Left ventricle myocardium inferior (tissue), 1 donor: ENCODE data around the gene VWA8. TPM values are rescaled to one million over a fixed set of nuclear protein-coding genes. Genes with fewer than 3 reads are reported as not detected.

Experiments
- DNase-seq: peaks from one replicate; pipeline ENCODE4 v3.0.0-alpha.2; 2020
- H3K27ac ChIP-seq: fragments of 200-600 bp; replicated peaks from 2 replicates; pipeline ENCODE4 v1.8.0; 2021
- H3K27me3 ChIP-seq: fragments of 200-600 bp; 2 replicates; pipeline ENCODE4 v1.8.0; 2021; ENCODE audit warnings: low read depth
- H3K36me3 ChIP-seq: fragments of 200-600 bp; 2 replicates; pipeline ENCODE4 v1.8.0; 2021
- H3K4me1 ChIP-seq: fragments of 200-600 bp; 2 replicates; pipeline ENCODE4 v1.8.0; 2021
- H3K4me3 ChIP-seq: fragments of 200-600 bp; 2 replicates; pipeline ENCODE4 v1.8.0; 2021; ENCODE audit warnings: mild to moderate bottlenecking, moderate library complexity
- H3K9me3 ChIP-seq: fragments of 200-600 bp; replicated peaks from 2 replicates; pipeline ENCODE4 v1.8.0; 2021
- intact Hi-C: fragments of 100-400 bp; cut with micrococcal nuclease; formaldehyde crosslinking; loops from one replicate; pipeline ENCODE4 v1.11.0; 2022
- total RNA-seq: library from RNA; stranded (reverse); fragmentation: NEBNext Ultra II Directional; extraction: Animal tissue kit (Norgen Biotek cat#: 25700); gene quantifications from one replicate; pipeline ENCODE4 v1.2.1, GENCODE V29; 2021
- TF ChIP-seq, protein P1 (sequence below): fragments of 200-600 bp; IDR thresholded peaks from 2 replicates; pipeline ENCODE4 v1.8.0; 2021; ENCODE audit warnings: antibody characterized with exemption, mild to moderate bottlenecking, borderline replicate concordance
- donor health status: DM: no; HTN: yes; CAD: no; lungs with severe emphysema.

Gene VWA8
- total RNA-seq, 1 donor from 2014 or later, result 51.0 TPM

GRCh38 chr13:42000846-42001245 lies 39.9 kb upstream of the VWA8 start:
- H3K9me3 ChIP-seq, result no peaks in the 10 kb centered on the region
- no peak overlapping the region for H3K27ac ChIP-seq
- intact Hi-C loops, result no loop called here
- no peaks in the 10 kb centered on the region for H3K36me3 ChIP-seq
- peaks cover under 1% of the 10 kb centered on the region for H3K4me1 ChIP-seq
- no peak for DNase-seq
- no peak overlapping the region for H3K4me3 ChIP-seq
- no peaks in the 10 kb centered on the region for H3K27me3 ChIP-seq
- TF ChIP-seq, protein P1, sequence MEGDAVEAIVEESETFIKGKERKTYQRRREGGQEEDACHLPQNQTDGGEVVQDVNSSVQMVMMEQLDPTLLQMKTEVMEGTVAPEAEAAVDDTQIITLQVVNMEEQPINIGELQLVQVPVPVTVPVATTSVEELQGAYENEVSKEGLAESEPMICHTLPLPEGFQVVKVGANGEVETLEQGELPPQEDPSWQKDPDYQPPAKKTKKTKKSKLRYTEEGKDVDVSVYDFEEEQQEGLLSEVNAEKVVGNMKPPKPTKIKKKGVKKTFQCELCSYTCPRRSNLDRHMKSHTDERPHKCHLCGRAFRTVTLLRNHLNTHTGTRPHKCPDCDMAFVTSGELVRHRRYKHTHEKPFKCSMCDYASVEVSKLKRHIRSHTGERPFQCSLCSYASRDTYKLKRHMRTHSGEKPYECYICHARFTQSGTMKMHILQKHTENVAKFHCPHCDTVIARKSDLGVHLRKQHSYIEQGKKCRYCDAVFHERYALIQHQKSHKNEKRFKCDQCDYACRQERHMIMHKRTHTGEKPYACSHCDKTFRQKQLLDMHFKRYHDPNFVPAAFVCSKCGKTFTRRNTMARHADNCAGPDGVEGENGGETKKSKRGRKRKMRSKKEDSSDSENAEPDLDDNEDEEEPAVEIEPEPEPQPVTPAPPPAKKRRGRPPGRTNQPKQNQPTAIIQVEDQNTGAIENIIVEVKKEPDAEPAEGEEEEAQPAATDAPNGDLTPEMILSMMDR, result no peak

GRCh38 chr13:41997396-41997795 lies 36.5 kb upstream of the VWA8 start:
- Histone ChIP-seq H3K4me1 (peaks cover 3% of the 10 kb centered on the region), H3K27me3 (no peaks in the 10 kb centered on the region), H3K4me3 (no peak overlapping the region), H3K36me3 (no peaks in the 10 kb centered on the region), H3K27ac (no peak overlapping the region), H3K9me3 (no peaks in the 10 kb centered on the region)
- TF ChIP-seq, protein P1, result no peak
- no peak for DNase-seq
- intact Hi-C loops, result no loop called here

DNA sequence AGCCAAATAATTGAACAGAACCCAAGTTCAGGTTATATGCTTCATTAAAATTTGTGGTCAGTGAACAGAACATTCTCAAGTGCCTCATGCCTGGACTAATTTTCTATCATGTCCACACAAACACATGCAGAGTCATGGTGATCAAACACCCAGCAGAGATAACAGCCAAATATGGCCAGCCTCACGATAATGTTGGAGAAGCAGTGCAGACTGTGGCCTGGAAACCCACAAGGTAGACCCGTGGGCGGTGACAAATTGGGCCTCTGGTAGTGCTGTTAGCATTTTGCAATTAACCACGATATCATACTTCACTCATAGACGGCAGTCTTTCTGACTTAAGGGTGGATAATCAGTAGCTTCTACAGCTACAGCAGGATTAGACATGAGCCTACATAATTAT lies 35.0 kb upstream of the VWA8 start:
- peaks cover 3% of the 10 kb centered on the region for H3K4me1 ChIP-seq
- H3K4me3 ChIP-seq, result no peak overlapping the region
- H3K27ac ChIP-seq, result no peak overlapping the region
- H3K36me3 ChIP-seq, result no peaks in the 10 kb centered on the region
- intact Hi-C loops, result no loop called here
- no peak for DNase-seq
- H3K27me3 ChIP-seq, result no peaks in the 10 kb centered on the region
- TF ChIP-seq, protein P1, result no peak
- no peaks in the 10 kb centered on the region for H3K9me3 ChIP-seq

DNA sequence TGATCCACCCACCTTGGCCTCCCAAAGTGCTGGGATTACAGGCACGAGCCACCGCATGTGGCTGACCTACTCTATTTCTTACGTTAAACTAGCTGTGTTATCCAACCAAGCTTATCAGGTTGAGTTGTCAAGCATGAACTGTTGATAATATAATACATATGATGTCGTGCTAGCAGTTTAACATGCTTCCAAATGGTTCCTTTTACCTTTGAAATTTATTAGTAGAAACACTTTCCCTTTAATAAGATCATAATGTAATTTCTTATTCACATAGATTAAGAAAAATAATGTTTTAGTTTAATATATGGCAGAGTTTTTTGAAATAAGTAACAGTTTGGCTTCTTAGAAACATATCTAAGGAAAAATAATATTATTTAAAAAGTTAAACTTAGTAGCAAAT lies 34.4 kb upstream of the VWA8 start:
- DNase-seq, result no peak
- Histone ChIP-seq H3K4me1 (peaks cover 3% of the 10 kb centered on the region), H3K27me3 (no peaks in the 10 kb centered on the region), H3K36me3 (no peaks in the 10 kb centered on the region), H3K4me3 (no peak overlapping the region), H3K9me3 (no peaks in the 10 kb centered on the region), H3K27ac (no peak overlapping the region)
- TF ChIP-seq, protein P1, result no peak
- intact Hi-C loops, result no loop called here

- H3K4me3 ChIP-seq, result no peak overlapping the region
- DNase-seq, result no peak
- intact Hi-C loops, result no loop called here
- no peaks in the 10 kb centered on the region for H3K9me3 ChIP-seq
- no peaks in the 10 kb centered on the region for H3K27me3 ChIP-seq
- TF ChIP-seq, protein P1, result no peak
- no peaks in the 10 kb centered on the region for H3K36me3 ChIP-seq
- H3K27ac ChIP-seq, result no peak overlapping the region
- peaks cover 3% of the 10 kb centered on the region for H3K4me1 ChIP-seq
Observed at GRCh38 chr13:41994696-41995095, 33.8 kb upstream of the VWA8 start.

- TF ChIP-seq, protein P1, result no peak
- no peaks in the 10 kb centered on the region for H3K36me3 ChIP-seq
- intact Hi-C loops, result no loop called here
- no peaks in the 10 kb centered on the region for H3K27me3 ChIP-seq
- DNase-seq, result no peak
- H3K9me3 ChIP-seq, result no peaks in the 10 kb centered on the region
- no peak overlapping the region for H3K27ac ChIP-seq
- peaks cover 3% of the 10 kb centered on the region for H3K4me1 ChIP-seq
- no peak overlapping the region for H3K4me3 ChIP-seq
Observed at GRCh38 chr13:41991936-41992335, 31.0 kb upstream of the VWA8 start.
